HepG2 (cell line): ENCODE results near the gene GLB1L. TPM values are rescaled to one million over a fixed set of nuclear protein-coding genes. Genes with fewer than 3 reads are reported as not detected.

Source experiments
- AGO1 ChIP-seq: fragments of 200-400 bp; formaldehyde crosslinking; IDR thresholded peaks from 2 replicates; pipeline ENCODE4 v1.6.1; 2017; ENCODE audit warnings: mild to moderate bottlenecking, low read depth, low read length, moderate library complexity; ENCODE audit not compliant: poor library complexity, severe bottlenecking
- ASH2L ChIP-seq: fragments of 300-600, 200-600 bp; sonication (generic); IDR thresholded peaks from 2 replicates; pipeline ENCODE4 v1.7.0; 2017; ENCODE audit warnings: low read depth, mild to moderate bottlenecking, moderate library complexity, mixed read lengths, low read length; ENCODE audit not compliant: insufficient read length
- CTCF ChIP-seq: sonication (generic); formaldehyde crosslinking; IDR thresholded peaks from 2 replicates; pipeline ENCODE4 v1.5.0; 2020; ENCODE audit warnings: mild to moderate bottlenecking, missing genetic modification reagents, moderate library complexity
- DRAP1 ChIP-seq: IDR thresholded peaks from 2 replicates; pipeline ENCODE4 v1.6.1; 2016; ENCODE audit warnings: missing genetic modification reagents, missing compliant biosample characterization
- HNRNPK ChIP-seq: fragments of 200-400 bp; formaldehyde crosslinking; IDR thresholded peaks from 2 replicates; pipeline ENCODE4 v1.6.1; 2018; ENCODE audit warnings: low read length, low read depth, moderate library complexity, mild to moderate bottlenecking; ENCODE audit not compliant: poor library complexity, severe bottlenecking
- HNRNPUL1 ChIP-seq: fragments of 200-400 bp; formaldehyde crosslinking; IDR thresholded peaks from 2 replicates; pipeline ENCODE4 v1.6.1; 2017; ENCODE audit warnings: low read depth, mild to moderate bottlenecking, low read length, moderate library complexity
- KLF16 ChIP-seq, 2 experiments: sonication (generic) in 1 of 2; formaldehyde crosslinking in 1 of 2; IDR thresholded peaks; 2 replicates each; pipeline versions ENCODE4 v1.6.1 to v1.8.0; 2016 to 2023; ENCODE audit warnings: missing genetic modification reagents in 2 of 2, missing compliant biosample characterization in 1 of 2
- LBX2 ChIP-seq: sonication (generic); formaldehyde crosslinking; IDR thresholded peaks from 2 replicates; pipeline ENCODE4 v1.5.0; 2020; ENCODE audit warnings: missing genetic modification reagents, mild to moderate bottlenecking, borderline replicate concordance
- MYNN ChIP-seq: sonication (generic); formaldehyde crosslinking; IDR thresholded peaks from 2 replicates; pipeline ENCODE4 v1.4.0; 2020; ENCODE audit warnings: mild to moderate bottlenecking, low read depth, missing genetic modification reagents
- NFE2L2 ChIP-seq: fragments of 150-350 bp; IDR thresholded peaks from 2 replicates; pipeline ENCODE4 v1.6.1; 2014; ENCODE audit warnings: low read length
- NFYB ChIP-seq: sonication (generic); formaldehyde crosslinking; IDR thresholded peaks from 2 replicates; pipeline ENCODE4 v1.4.0; 2020; ENCODE audit warnings: missing genetic modification reagents
- ONECUT2 ChIP-seq: sonication (generic); formaldehyde crosslinking; IDR thresholded peaks from 2 replicates; pipeline ENCODE4 v1.4.0; 2020; ENCODE audit warnings: missing genetic modification reagents
- PRMT3 ChIP-seq: sonication (generic); formaldehyde crosslinking; IDR thresholded peaks from 2 replicates; pipeline ENCODE4 v1.8.1; 2022; ENCODE audit warnings: low read depth, mild to moderate bottlenecking, moderate library complexity, missing genetic modification reagents, borderline replicate concordance
- RAD51 ChIP-seq: fragments of 450-650 bp; IDR thresholded peaks from 2 replicates; pipeline ENCODE4 v1.6.1; 2016; ENCODE audit warnings: borderline replicate concordance
- SYNCRIP ChIP-seq: fragments of 200-400 bp; formaldehyde crosslinking; IDR thresholded peaks from 2 replicates; pipeline ENCODE4 v1.6.1; 2018; ENCODE audit warnings: mild to moderate bottlenecking, low read depth, low read length; ENCODE audit not compliant: insufficient read depth
- TFDP1 ChIP-seq: IDR thresholded peaks from 2 replicates; pipeline ENCODE4 v1.6.1; 2016; ENCODE audit warnings: missing compliant biosample characterization, missing genetic modification reagents, borderline replicate concordance
- TRIM22 ChIP-seq: fragments of 450-650 bp; IDR thresholded peaks from 2 replicates; pipeline ENCODE4 v1.6.1; 2017
- ZNF282 ChIP-seq: fragments of 450-650 bp; IDR thresholded peaks from 2 replicates; pipeline ENCODE4 v1.6.1; 2018; ENCODE audit not compliant: partially characterized antibody
- ZNF503 ChIP-seq: sonication (generic); formaldehyde crosslinking; IDR thresholded peaks from 2 replicates; pipeline ENCODE4 v1.4.0; 2020; ENCODE audit warnings: missing genetic modification reagents
- ZNF547 ChIP-seq: sonication (generic); formaldehyde crosslinking; IDR thresholded peaks from 2 replicates; pipeline ENCODE4 v1.5.1; 2020; ENCODE audit warnings: mild to moderate bottlenecking, missing genetic modification reagents
- ZNF597 ChIP-seq: sonication (generic); formaldehyde crosslinking; IDR thresholded peaks from 2 replicates; pipeline ENCODE4 v1.5.0; 2020; ENCODE audit warnings: missing genetic modification reagents
- polyA plus RNA-seq, 8 experiments: library from polyadenylated mRNA; depleted of rRNA in 3 of 8; stranded (reverse) in 7 of 8; unstranded in 1 of 8; fragments of >200 nt; fragmentation: Illumina TruSeq in 4 of 8; extraction: Trizol in 4 of 8; gene quantifications; 2 replicates each; pipeline versions ENCODE4 v1.2.1 to v1.2.3, GENCODE V29; 2011 to 2016; ENCODE audit warnings: low read depth in 4 of 8, missing spikeins in 1 of 8, mixed read lengths in 1 of 8; ENCODE audit not compliant: insufficient read depth in 1 of 8
- total RNA-seq, 5 experiments: library from RNA; depleted of rRNA; stranded (reverse); fragments of >200 nt; fragmentation: Illumina TruSeq; extraction: Trizol; gene quantifications; 2 replicates each; pipeline ENCODE4 v1.2.3, GENCODE V29; 2016; ENCODE audit warnings: low read depth in 1 of 5

Gene GLB1L
- total and polyA plus RNA-seq, 2 of the 13 experiments (the other 11 are each of a cell fraction or from before 2014, with no cell fraction given): 6.8 to 7.3 TPM

GRCh38 chr2:219269362-219270054 lies 24.3 kb upstream of the GLB1L start (continued):
- TF ChIP-seq ZNF282 (no peak), KLF16 (CRISPR knock-in tag; IDR thresholded peaks at IDR 0.05) (no peak), HNRNPUL1 (no peak), ASH2L (no peak), NFE2L2 (no peak), TRIM22 (no peak), ONECUT2 (CRISPR knock-in tag) (no peak), CTCF (CRISPR knock-in tag) (no peak), LBX2 (CRISPR knock-in tag) (0 out of 2 replicates have a peak, but pooled peaks have one; percentile 49), HNRNPK (no peak), DRAP1 (no peak), TFDP1 (CRISPR knock-in tag) (0 out of 2 replicates have a peak, but pooled peaks have one; percentile 32), SYNCRIP (no peak), MYNN (CRISPR knock-in tag) (no peak), PRMT3 (CRISPR knock-in tag) (no peak), RAD51 (no peak), ZNF597 (CRISPR knock-in tag) (no peak), ZNF503 (CRISPR knock-in tag) (no peak), ZNF547 (no peak), NFYB (CRISPR knock-in tag) (no peak; the same call in 1 of the 2 replicates), AGO1 (no peak)
